Neural crest cell (in vitro differentiated cells): ENCODE data around the gene PIGQ. TPM values are rescaled to one million over a fixed set of nuclear protein-coding genes. Genes with fewer than 3 reads are reported as not detected.

Experiments
- DNase-seq: peaks from one replicate; pipeline ENCODE4 v3.0.0; 2021; ENCODE audit warnings: low read depth, mixed read lengths, low spot score
- H3K27ac Mint-ChIP-seq: one replicate; pipeline ENCODE4 v1.8.0; 2021; ENCODE audit warnings: mild to moderate bottlenecking, mixed read lengths; ENCODE audit not compliant: unreplicated experiment
- H3K27me3 Mint-ChIP-seq: 2 replicates; pipeline ENCODE4 v1.8.0; 2021; ENCODE audit warnings: low read depth, mild to moderate bottlenecking, mixed read lengths
- H3K36me3 Mint-ChIP-seq: 2 replicates; pipeline ENCODE4 v1.8.0; 2021; ENCODE audit warnings: low read depth, mild to moderate bottlenecking, mixed read lengths
- H3K4me1 Mint-ChIP-seq: 2 replicates; pipeline ENCODE4 v1.8.0; 2021; ENCODE audit warnings: mixed read lengths
- H3K4me3 Mint-ChIP-seq: one replicate; pipeline ENCODE4 v1.8.0; 2021; ENCODE audit warnings: mild to moderate bottlenecking, mixed read lengths
- H3K9me3 Mint-ChIP-seq: 2 replicates; pipeline ENCODE4 v1.8.0; 2021; ENCODE audit warnings: mixed read lengths
- total RNA-seq: library from RNA; stranded (reverse); gene quantifications from 2 replicates; pipeline ENCODE4 v1.2.1, GENCODE V29; 2021
- TF ChIP-seq, protein P1 (sequence below): fragments of 200-600 bp; sonication (generic); conservative IDR thresholded peaks from 2 replicates; pipeline ENCODE4 v1.5.0; 2021; ENCODE audit warnings: antibody characterized with exemption, mild to moderate bottlenecking

Gene PIGQ
- total RNA-seq, 1 donor from 2014 or later: 91.7 TPM

DNA sequence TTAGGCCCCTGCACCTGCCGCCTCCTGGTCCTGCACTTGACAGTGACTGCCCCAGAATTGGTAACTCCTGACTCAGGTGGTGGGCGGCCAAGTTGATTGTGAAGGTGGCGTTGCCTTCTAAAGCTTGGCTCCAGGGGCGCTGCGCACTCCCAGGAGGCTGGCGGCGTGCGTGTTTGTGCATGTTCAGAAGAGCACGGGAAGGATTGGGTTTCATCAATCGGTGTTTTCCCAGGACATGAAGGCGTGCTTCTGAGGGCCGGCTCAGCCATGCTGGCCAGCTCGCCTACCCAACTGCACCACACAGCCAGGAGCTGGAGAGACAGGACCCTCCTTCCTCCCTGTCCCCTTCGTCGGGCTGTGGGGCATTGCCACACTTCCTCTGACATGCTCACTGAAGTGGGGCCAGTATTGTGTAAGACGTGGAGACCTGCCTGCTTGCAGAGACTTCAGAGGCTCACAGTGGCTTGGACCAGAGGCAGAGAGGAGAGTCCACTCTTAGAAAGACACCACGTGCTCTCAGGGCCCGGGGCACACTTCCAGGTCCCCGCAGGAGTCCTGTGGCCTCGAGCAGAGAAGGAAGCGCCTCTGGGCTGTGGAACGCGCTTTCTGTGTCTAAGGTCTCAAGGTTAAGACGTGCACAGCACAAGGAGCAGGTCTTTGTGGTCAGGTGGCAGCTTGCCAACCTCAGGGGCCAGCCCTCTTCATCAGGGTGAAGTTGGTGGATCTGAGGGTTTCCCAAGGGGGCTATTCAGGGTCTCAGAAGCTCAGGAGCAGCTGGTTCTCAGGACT lies 22.9 kb downstream of the PIGQ start:
- TF ChIP-seq, protein P1, sequence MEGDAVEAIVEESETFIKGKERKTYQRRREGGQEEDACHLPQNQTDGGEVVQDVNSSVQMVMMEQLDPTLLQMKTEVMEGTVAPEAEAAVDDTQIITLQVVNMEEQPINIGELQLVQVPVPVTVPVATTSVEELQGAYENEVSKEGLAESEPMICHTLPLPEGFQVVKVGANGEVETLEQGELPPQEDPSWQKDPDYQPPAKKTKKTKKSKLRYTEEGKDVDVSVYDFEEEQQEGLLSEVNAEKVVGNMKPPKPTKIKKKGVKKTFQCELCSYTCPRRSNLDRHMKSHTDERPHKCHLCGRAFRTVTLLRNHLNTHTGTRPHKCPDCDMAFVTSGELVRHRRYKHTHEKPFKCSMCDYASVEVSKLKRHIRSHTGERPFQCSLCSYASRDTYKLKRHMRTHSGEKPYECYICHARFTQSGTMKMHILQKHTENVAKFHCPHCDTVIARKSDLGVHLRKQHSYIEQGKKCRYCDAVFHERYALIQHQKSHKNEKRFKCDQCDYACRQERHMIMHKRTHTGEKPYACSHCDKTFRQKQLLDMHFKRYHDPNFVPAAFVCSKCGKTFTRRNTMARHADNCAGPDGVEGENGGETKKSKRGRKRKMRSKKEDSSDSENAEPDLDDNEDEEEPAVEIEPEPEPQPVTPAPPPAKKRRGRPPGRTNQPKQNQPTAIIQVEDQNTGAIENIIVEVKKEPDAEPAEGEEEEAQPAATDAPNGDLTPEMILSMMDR: no peak
- DNase-seq: no peak
- H3K4me1 Mint-ChIP-seq: peaks cover 23% of the 10 kb centered on the region
- no peaks in the 10 kb centered on the region for H3K9me3 Mint-ChIP-seq
- H3K27me3 Mint-ChIP-seq: peaks cover 18% of the 10 kb centered on the region
- H3K27ac Mint-ChIP-seq: peak overlapping the region; percentile 12
- peaks cover 13% of the 10 kb centered on the region for H3K36me3 Mint-ChIP-seq
- H3K4me3 Mint-ChIP-seq: peak overlapping the region; percentile 94

DNA sequence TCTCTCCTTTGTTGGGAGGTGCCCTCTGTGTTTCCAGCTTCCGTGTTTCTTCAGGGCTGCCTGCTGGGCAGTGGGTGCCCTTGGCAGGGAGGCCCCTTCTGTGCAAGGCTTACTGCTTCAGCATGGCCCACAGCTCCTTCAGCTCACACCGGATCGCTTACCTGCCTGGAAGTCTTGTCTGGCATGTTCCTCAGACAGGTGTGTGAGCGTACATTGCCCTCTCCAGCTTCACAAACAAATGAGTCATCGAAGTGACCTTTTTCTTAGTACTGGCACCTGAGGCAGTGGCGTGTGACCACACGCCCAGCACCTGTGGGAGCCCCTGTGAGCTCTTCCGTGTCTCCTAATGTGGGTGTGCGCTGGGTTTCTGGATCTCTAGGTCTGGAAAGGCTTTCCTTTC lies 23.6 kb downstream of the PIGQ start:
- peaks cover 18% of the 10 kb centered on the region for H3K27me3 Mint-ChIP-seq
- no peak overlapping the region for H3K27ac Mint-ChIP-seq
- H3K9me3 Mint-ChIP-seq: no peaks in the 10 kb centered on the region
- TF ChIP-seq, protein P1: no peak
- H3K4me1 Mint-ChIP-seq: peaks cover 21% of the 10 kb centered on the region
- peaks cover 13% of the 10 kb centered on the region for H3K36me3 Mint-ChIP-seq
- DNase-seq: no peak
- H3K4me3 Mint-ChIP-seq: peak overlapping the region; percentile 70

DNA sequence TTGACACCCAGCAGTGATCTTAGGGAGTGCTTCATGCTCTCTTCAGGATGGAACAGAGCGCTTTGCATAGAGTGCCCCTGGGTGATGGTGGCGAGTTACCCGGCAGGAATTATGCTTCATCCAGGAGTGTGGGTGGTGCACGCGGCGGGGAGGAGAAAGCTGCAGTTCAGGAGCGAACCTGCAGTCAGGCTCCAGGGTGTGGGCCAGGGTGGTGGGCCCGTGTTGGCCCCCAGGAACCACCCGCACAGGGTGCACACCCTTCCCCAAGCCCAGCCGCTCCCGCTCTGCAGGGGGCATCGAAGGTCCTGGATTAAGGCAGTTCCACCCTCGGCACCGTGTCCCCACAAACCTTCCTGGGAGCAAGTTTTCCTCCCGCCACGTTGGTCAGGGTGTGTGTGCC lies 24.0 kb downstream of the PIGQ start:
- peaks cover 17% of the 10 kb centered on the region for H3K4me1 Mint-ChIP-seq
- H3K36me3 Mint-ChIP-seq: peaks cover 13% of the 10 kb centered on the region
- H3K9me3 Mint-ChIP-seq: no peaks in the 10 kb centered on the region
- DNase-seq: no peak
- H3K27me3 Mint-ChIP-seq: peaks cover 14% of the 10 kb centered on the region
- H3K27ac Mint-ChIP-seq: no peak overlapping the region
- TF ChIP-seq, protein P1: no peak
- peak overlapping the region; percentile 70 for H3K4me3 Mint-ChIP-seq

DNA sequence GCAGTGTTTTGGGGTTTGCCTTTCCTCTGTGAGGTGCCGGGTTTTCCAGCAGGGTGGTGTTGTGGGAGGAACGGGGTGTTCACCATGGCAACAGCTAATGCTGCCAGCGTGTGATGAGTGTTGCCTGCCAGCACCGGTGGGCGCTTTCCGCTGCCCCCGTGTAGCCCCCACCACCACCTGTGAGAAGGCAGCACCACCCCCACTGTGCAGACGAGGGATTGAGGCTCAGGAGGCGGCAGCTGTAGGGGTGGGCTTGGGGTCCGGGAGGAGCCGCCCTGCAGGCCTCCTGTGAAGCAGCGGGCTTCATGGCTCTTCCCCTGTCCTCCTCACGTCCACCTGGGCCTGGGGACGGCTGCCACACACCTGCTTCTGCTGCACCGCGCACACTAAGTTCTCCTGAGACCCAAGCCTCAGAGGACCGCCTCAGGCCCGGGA lies 25.3 kb downstream of the PIGQ start:
- no peak for DNase-seq
- H3K36me3 Mint-ChIP-seq: peaks cover 10% of the 10 kb centered on the region
- H3K27me3 Mint-ChIP-seq: peaks cover 8% of the 10 kb centered on the region
- no peak overlapping the region for H3K4me3 Mint-ChIP-seq
- H3K9me3 Mint-ChIP-seq: no peaks in the 10 kb centered on the region
- H3K4me1 Mint-ChIP-seq: peaks cover 13% of the 10 kb centered on the region
- TF ChIP-seq, protein P1: no peak
- no peak overlapping the region for H3K27ac Mint-ChIP-seq

DNA sequence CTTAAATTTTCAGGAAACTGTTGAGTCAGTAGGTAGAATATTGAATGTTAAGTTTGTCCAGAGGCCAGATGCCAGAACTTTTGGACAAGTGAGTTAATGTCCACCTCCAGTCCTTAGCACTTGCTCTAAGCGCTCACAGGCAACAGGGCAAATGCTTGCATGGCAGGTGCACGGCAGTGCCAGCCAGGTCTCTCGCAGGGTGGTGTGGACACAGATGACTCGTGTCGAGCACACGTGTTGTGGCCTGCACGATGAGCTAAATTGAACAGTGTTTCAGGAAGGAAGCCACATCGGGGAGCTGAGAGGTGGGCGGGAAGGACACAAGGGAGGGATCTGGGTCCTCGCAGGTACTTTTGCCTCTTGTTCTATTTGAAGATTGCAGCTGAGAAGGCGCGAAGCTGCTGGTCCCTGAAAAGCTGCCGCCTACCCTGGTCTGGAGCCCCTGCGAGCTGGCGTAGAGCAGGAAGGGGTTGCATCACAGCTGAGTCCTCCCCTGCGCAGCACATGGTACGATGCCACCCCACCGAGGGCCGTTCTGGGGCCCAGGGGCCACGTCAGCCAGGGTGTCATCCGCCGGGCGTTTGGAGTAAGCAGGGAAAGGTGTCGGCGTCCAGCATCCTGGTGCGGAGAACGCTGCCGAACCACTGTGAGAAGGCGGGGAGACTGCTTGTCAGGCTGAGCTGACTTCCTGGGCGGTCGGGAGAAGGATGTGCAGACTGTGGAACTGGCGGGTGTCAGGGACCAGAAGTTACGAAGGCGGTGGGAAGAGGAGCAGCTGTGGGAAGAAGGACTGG lies 26.4 kb downstream of the PIGQ start:
- peaks cover 6% of the 10 kb centered on the region for H3K36me3 Mint-ChIP-seq
- DNase-seq: no peak
- H3K27ac Mint-ChIP-seq: no peak overlapping the region
- H3K9me3 Mint-ChIP-seq: no peaks in the 10 kb centered on the region
- TF ChIP-seq, protein P1: no peak
- peaks cover 1% of the 10 kb centered on the region for H3K27me3 Mint-ChIP-seq
- no peak overlapping the region for H3K4me3 Mint-ChIP-seq
- H3K4me1 Mint-ChIP-seq: peaks cover 9% of the 10 kb centered on the region
